Islet of Langerhans (tissue), 1 donor: Measurements from ENCODE around the gene ZNF32.
"Not testable (repeated sequence)": the region's sequence is repeated elsewhere in the genome, so short reads cannot be mapped to it uniquely, and the experiment has no call there.

Experiments used
- FAIRE-seq: peaks from one replicate; lab custom pipeline; 2011; peaks lifted over from hg19 to GRCh38; lab: Jason Lieb, UNC

ZNF32 gene

DNA sequence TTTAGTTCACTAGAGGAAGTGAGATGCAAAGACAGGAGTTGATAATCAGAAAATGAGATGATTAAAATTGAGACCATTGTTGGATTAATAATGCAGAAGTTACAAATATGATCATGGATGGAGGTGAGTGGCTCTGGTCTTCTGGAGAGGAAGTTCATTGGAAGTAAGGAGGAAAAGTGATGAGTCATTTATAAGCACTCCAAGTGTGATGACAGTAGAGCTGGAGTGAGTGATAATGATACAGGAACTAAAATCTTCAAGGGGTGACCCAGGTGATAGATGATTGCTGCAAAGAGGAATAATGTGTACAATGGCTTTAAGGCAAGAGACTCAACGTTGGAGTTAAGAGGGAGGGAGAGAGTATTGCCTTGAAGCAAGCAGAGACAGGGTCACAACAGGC is 20.7 kb downstream of the ZNF32 start:
- no peak for FAIRE-seq

DNA sequence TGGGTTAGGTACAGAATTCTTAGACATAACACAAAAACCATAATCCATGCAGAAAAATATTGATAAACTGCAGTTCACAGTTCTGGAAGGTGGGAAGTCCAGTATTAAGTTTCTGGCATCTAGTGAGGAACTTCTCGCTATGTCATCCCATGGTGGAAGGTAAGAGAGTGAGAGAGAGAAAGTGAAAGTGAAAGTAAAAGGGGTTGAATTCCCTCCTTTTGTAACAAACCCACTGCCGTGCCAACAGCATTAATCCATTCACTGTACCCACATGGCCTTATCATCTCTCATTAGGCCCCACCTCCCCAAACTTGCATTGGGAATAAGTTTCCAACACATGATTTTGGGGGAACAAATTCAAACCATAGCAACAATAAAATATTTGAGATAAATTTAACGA is 25.3 kb downstream of the ZNF32 start:
- FAIRE-seq: no peak

DNA sequence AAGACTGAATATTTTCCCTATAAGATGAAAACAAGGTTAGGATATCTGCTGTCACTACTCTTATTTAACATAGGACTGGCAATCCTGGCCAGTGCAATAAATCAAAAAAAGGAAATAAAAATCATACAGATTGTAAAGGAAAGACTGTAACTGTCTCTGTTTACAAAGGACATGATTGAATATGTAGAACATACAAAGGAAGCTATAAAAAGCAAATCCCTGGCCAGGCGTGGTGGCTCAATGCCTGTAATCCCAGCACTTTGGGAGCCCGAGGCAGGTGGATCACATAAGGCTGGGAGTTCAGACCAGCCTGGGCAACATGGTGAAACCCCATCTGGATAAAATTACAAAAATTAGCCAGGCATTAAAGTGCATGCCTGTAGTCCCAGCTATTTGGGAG is 26.6 kb downstream of the ZNF32 start:
- no peak for FAIRE-seq

DNA sequence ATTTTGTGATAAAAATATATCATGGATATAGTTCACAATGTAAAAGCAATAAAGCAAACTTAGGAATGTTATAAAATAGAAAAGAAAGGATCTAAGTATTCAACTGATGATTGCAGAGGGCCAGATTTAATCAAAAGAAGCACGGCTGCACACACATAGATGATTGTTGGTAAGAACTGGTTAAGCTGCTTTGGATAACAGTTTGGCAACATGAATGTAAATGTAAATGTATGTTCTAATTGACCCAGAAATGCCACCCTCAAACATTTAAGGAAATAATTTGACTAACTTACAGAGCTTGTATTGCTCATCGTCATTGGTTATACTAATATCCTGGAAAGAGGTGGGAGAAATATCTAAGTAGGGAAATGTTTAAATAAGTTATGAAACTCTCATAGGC is 29.3 kb downstream of the ZNF32 start:
- no peak for FAIRE-seq

DNA sequence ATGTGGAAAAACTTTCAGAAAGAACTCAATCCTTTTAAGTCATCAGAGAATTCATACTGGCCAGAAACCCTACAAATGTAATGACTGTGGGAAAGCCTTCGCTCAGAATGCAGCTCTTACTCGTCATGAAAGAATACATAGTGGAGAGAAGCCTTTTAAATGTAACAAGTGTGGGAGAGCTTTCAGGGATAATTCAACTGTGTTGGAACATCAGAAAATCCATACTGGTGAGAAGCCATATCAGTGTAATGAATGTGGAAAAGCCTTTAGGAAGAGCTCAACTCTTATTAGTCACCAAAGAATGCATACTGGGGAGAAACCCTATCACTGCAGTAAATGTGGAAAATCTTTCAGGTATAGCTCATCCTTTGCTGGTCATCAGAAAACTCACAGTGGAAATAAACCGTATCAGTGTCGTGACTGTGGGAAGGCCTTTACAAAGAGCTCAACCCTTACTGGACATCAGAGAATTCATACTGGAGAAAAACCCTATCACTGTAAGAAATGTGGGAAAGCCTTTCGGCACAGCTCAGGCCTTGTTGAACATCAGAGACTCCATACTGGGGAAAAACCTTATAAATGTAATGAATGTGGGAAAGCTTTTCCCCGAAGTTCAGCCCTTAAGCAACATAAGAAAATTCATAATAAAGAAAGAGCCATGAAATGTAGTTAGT is 31.8 kb downstream of the ZNF32 start:
- no peak for FAIRE-seq

DNA sequence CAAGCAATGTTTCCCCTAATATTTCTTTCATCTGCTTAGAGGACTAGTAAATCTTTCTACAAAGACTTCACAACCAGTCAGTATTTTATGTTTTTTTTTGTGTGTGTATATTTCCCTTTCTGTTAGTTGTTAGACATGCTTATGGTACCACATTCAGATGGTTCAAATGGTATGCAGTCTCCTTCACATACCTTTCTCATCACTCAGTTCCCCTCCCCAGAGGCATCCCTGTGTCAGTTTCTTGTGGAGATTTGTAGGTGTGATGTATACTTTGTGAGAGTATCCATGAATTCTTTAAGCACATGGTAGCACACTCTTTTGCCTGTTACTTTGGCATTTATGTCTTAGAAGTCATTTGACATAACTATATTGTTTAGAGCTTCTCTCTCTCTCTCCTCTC is 38.0 kb downstream of the ZNF32 start:
- no peak for FAIRE-seq

DNA sequence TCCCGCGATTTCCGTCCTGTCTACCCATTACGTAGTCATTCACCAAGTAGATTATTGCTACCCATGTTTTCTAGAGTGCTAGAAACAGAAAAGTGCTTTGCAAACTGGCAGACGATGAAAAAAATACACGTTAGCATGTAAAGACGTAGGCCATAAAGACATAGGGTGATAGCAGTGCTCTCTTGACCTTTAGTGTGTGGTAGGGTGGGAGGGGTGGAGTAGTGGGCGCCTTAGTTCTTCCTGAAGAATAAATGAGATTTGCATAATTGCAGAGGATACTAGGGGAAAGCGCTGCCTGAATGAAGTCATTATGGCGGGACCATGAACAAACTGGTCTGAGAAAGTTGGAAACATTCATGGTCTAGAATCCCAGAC is 41.5 kb downstream of the ZNF32 start:
- FAIRE-seq: no peak

DNA sequence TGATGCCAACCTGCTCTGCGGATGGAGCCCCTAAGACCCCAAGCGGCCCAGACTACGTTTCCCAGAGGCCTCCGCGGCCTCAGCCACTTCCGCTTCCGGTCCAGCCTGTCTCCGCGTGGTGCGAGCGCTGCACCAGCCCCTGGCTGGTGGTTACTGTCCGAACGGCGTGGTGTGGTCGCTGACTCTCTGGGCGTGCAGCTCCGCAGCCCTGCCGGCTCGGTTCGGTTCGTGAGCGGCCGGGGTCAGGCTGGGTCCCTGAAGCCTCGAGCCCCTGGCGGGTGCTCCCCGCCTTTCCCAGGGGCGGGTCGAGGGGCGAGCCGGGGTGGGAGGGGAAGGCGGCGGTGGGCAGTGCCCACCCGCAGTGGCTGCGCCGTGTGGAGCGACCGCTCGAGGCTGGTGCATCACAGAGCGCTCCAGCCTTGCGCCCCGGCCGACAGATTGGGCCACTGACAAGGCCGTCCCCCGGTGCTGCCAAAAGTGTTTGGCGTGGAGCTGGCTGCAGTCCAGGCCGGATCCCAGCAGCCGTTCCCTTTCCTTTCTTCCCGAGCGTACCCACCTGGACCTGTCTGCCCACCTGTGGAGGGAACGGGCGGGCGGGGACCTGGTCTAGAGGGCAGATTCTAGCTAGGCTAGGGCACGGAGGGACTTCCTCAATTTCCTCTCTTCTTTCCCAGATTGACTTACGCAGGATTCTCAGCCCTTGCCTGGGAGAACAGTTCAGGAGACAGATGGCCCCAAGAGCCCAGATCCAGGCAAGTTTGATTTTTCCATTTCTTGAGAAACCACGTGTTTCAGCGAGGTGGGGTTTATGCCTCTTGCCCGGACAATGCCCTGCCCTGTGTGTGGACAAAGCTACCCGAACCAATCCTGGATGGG is 42.1 kb downstream of the ZNF32 start, which contains the start of gene ZNF485:
ZNF485 (plus strand) TSS at position 116 of the 876 bp plus-strand sequence; CDS start at position 729, 613 bp downstream.
- no peak for FAIRE-seq

DNA sequence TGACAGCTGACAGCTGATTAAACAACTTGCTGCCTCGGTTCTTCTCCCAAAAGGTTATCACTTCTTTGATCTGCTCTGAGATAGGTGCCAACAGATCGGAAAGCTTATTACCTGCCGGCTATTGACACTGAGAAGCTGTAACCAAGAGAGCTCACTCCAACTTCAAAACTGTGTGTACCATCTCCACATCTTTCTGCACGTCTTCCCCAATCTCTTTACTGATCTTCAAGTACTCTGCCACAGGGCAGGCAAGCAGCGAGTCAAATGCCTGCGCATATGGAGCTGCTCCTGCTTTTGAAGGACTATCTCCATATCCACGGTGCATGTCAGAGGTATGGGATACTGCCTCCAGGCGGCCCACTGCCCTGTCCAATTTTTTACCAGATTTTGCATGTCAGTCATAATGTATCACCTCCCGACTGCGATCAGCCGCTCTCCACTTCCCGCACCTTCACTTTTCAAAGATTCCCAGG is 42.8 kb downstream of the ZNF32 start:
- FAIRE-seq: no peak

DNA sequence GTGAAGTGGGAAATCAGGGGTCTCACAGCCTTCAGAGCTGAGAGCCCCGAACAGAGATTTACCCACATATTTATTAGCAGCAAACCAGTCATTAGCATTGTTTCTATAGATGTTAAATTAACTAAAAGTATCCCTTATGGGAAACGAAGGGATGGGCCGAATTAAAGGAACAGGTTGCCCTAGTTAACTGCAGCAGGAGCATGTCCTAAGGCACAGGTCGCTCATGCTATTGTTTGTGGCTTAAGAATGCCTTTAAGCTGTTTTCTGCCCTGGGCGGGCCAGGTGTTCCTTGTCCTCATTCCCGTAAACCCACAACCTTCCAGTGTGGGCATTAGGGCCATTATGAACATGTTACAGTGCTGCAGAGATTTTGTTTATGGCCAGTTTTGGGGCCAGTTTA is 47.1 kb downstream of the ZNF32 start:
- not testable (repeated sequence) for FAIRE-seq

DNA sequence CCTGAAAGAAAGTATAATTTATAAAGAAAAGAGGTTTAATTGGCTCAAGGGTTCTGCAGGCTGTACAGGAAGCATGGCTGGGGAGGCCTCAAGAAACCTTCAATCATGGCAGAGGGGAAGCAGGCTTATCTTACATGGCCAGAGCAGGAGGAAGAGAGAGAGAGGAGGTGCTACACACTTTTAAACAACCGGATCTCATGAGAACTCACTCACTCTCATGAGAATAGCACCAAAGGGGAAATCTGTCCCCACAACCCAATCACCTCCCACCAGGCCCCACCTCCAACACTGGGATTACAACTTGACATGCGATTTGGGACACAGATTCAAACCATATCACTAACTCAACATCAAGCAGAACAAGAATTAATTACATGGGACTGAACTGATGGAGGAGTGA is 49.3 kb downstream of the ZNF32 start:
- no peak for FAIRE-seq

DNA sequence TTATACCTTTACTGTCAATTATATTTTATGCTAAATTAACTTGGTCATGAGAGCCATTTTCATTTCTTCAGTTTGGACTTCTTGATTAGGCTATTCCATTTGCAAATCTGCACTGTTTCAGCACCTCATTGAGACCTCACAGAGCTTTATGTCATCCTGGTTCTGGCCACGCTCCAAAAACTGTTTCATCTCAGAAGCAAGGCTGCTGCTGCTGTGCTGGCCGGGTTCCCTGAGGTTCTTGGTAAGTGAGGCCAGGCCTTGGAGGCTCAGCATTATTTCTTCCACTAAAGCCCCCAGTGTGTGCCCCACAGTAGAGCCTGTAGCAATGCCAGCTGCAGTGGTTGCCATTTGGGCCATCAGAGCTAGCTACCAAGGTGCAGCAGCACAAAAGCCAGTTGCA is 50.2 kb downstream of the ZNF32 start:
- no peak for FAIRE-seq

DNA sequence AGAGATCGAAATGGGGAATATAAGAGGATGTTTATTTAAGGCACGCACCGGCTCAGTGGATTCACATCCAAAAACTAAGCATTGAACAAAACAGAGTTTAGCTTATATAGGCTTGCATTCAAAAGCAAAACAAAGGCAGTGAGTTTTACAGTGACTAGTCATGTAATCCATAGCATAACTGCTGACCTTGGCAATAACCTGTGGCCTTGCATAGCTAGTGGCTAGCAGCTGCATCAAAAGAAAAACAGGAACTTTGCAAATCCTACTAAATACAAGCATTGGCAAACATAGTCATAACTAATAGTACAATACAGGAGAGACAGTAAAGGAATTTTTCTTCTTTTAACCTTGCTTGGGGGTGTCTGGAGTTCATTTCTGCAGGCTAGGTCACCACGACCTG is 52.1 kb downstream of the ZNF32 start:
- FAIRE-seq: no peak

DNA sequence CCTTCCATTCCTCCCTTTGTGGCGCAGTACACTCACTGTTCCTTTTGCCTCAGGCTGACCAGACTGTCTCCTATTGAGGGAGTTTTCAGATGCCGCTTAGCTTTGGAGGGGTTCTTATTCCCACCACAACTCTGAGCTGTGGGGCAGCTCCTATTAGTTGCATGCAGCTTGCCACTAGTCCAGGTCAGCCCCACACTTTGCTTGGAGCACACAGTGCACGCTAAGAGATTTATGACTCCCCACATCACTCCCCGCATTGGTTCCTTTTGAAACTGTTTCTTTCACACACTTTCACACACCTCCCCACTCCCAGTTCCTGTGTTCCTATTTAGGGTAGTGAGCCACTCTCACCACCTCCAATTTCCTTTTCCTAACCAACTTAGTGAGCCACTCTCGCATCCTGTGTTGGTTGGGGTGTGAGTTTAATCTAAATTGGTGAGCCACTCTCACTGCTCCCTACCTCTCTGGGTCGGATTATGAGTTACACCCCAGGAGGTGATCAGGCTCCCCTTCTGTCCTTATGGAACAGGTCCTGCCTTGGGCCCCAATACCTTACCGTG is 52.9 kb downstream of the ZNF32 start:
- no peak for FAIRE-seq

DNA sequence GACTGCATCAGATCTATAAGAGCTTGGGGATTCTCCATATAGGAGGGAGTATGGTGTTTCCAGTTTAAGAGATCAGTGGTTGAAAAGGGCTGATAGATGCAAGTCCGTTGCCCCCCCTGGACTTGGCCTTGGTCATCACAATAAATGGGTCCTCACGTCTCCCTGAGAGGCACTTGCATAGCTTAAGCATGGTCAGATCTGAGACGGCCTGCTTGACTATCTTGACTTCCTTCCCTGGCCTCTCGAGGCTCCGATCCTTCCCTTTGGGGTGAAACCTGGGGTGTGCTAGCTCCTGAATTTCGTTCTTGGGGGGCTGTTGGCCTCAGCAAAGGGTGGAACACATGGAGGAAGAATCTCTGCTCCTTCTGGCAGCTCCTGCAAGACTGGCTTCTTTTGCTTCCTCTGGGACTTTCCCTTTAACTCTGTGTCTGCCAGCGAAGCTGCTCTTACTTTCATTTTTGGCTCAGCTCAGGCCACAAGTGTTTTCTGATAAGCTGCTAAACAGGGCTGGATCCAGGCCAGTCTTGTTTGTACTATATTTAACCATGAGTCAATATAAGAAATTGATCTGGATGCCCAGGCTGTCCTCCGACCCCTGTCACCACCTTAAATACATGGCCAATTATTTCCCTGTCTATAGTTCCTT is 53.6 kb downstream of the ZNF32 start:
- FAIRE-seq: no peak
